BLaER1 (cell line): ENCODE results near the gene HDAC4.

Source experiments
- H3K27ac ChIP-seq: shearing (Covaris generic); formaldehyde crosslinking; 2 replicates; pipeline ENCODE4 v1.8.1; 2022
- H3K27me3 ChIP-seq: shearing (Covaris generic); formaldehyde crosslinking; 2 replicates; pipeline ENCODE4 v1.8.1; 2022
- H3K36me3 ChIP-seq: shearing (Covaris generic); formaldehyde crosslinking; 2 replicates; pipeline ENCODE4 v1.8.1; 2022
- H3K4me1 ChIP-seq: shearing (Covaris generic); formaldehyde crosslinking; 2 replicates; pipeline ENCODE4 v1.8.1; 2022
- H3K4me2 ChIP-seq: shearing (Covaris generic); formaldehyde crosslinking; 2 replicates; pipeline ENCODE4 v1.8.1; 2022
- H3K4me3 ChIP-seq: shearing (Covaris generic); formaldehyde crosslinking; 2 replicates; pipeline ENCODE4 v1.8.1; 2022
- H3K9ac ChIP-seq: shearing (Covaris generic); formaldehyde crosslinking; 2 replicates; pipeline ENCODE4 v1.8.1; 2022
- H3K9me3 ChIP-seq: shearing (Covaris generic); formaldehyde crosslinking; 2 replicates; pipeline ENCODE4 v1.8.1; 2022
- H4K20me1 ChIP-seq: shearing (Covaris generic); formaldehyde crosslinking; 2 replicates; pipeline ENCODE4 v1.8.1; 2022
- Cebpa-rat ChIP-seq: shearing (Covaris generic); IDR thresholded peaks from 2 replicates; pipeline ENCODE4 v1.8.1; 2022

The HDAC4 gene

DNA sequence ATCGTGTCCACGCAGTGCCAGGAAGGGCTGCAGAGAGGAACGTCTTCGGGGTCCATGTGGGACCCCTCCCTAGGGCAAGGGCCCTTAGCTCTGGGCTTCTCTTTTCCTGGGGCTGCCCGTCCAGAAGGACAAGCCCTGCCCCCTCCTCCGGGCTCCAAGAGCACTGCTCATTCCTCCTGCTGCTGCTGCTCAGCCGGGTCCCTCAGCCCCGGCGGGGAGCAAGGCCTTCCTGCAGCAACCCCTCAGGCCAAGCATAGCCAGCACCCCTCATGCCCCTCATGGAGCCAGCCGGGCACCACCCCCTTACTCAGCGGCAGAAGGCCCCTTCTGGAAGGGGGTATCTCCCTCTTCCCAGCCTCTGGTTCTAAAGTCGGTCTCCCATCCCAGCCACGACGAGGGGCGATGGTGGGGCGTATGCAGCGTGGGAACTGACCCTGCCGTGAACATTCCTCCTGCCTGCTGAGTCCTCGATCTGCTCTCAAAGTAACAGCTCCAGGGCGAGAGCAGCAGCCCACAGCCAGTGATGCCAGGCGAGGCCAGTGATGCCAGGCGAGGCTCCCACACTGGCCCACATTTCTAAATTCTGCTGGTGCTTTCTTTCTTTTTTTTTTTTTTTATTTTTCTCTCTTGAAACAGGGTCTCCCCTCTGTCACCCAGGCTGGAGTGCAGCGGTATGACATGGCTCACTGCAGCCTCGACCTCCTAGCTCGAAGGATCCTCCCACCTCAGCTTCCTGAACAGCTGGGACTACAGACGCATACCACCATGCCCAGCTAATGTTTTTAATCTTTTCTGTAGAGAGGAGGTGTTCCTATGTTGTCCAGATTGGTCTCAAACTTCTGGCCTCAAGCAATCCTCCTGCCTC lies 99.7 kb downstream of the HDAC4 start:
- Histone ChIP-seq H4K20me1 (peaks cover 71% of the 10 kb centered on the region), H3K27ac (peak overlapping the region; percentile 87), H3K4me1 (peaks cover 100% of the 10 kb centered on the region), H3K36me3 (no peaks in the 10 kb centered on the region), H3K4me3 (no peak overlapping the region; the same call in 1 of the 2 replicates), H3K9ac (peak overlapping the region; percentile 15; the same call in 1 of the 2 replicates), H3K9me3 (no peaks in the 10 kb centered on the region), H3K4me2 (peak overlapping the region; percentile 75), H3K27me3 (no peaks in the 10 kb centered on the region)
- no peak for TF ChIP-seq Cebpa-rat

DNA sequence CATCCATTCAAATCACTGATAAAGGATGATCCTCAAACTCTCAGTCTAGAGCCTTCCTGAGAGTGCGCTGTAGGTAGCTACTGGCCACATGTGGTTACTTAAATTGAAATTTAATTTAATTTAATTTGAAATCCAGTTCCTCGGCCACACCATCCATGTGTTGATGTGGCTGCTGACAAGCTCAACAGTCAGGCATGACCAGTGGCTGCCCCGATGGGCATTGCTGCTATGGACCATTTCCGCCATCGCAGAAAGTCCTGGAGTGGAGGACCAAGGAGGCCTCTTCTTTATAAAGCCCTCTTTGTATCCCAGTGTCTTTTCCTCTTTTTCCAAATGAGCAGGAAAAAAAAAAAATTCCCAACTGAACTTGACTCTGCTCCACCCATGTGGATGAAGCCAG lies 100.6 kb downstream of the HDAC4 start:
- TF ChIP-seq Cebpa-rat = no peak
- Histone ChIP-seq H3K9me3 (no peaks in the 10 kb centered on the region), H3K4me3 (no peak overlapping the region), H3K27me3 (no peaks in the 10 kb centered on the region), H3K36me3 (no peaks in the 10 kb centered on the region), H3K27ac (peak overlapping the region; percentile 65; the same call in 1 of the 2 replicates), H4K20me1 (peaks cover 80% of the 10 kb centered on the region), H3K4me1 (peaks cover 100% of the 10 kb centered on the region), H3K4me2 (peak overlapping the region; percentile 75), H3K9ac (peak overlapping the region; percentile 15; the same call in 1 of the 2 replicates)

DNA sequence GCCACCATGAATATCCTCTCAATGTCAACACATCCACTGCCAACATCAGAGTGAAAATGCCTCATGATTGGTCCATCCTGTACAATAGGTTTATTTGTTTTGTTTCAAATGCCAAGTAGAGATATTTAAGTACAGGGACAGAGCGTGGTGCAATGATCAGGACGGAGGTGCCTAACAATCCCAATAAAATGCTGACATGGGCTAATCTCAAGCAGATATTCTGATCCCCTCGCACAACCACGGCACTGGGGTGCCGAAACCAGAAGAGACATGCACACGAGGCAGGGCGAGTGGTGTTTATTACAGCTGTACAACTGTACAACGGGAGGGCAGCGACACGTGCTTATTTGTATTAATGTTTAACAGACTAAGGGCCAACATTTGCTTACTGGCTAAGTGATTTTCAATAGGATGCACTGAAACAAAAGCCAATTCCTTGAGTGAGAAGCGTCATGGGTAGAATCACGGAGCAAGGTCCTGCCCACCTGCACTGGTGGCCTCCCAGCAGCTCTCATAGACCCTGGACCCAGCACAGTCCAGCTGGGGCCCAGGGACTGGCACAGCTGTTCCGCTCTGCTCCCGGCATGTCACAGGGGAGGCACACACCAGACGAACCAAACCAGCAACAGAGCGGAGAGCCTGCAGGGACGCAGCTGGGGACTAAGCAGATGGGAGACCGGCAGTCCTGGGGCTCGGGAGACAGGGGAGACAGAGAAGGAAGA lies 101.4 kb downstream of the HDAC4 start:
- peaks cover 100% of the 10 kb centered on the region for H3K4me1 ChIP-seq
- H3K4me3 ChIP-seq = no peak overlapping the region
- peak overlapping the region; percentile 75 for H3K4me2 ChIP-seq
- TF ChIP-seq Cebpa-rat = no peak
- H3K27ac ChIP-seq = peak overlapping the region; percentile 65; the same call in 1 of the 2 replicates
- H3K9me3 ChIP-seq = no peaks in the 10 kb centered on the region
- no peaks in the 10 kb centered on the region for H3K36me3 ChIP-seq
- H3K9ac ChIP-seq = no peak overlapping the region; the same call in 1 of the 2 replicates
- no peaks in the 10 kb centered on the region for H3K27me3 ChIP-seq
- H4K20me1 ChIP-seq = peaks cover 88% of the 10 kb centered on the region

DNA sequence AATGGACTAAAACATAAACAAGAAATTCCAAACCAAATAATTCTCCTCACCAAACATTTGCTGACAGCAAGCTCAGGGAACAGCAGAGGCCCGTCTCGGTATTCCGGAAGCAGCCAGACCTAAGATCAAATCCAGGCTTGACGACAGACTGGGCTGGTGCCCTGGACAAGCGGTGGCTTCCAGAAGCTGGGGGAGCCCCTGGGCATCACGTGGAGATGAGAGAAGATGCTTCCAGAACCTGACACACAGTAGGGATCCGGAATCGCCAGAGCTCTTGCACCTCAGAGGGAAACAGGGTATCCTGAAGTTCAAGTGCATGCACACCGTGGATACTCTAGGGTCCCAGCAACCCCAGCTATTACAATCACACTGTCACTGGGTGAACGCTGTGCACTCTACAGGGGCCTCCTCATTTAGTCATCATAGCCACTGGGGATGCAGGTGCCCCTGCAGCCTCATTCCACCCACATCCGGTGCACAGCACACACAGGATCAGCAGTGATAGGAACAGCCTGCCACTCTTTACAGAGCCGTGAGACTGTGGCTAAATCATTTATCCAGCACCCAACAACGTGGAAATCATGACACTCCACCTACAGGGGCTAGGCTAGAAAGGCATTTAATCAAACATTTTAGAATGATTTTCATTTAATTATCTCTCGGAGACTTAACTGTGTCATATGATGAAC lies 102.6 kb downstream of the HDAC4 start:
- Histone ChIP-seq H3K4me3 (no peak overlapping the region), H4K20me1 (peaks cover 99% of the 10 kb centered on the region), H3K27ac (peak overlapping the region; percentile 16; the same call in 1 of the 2 replicates), H3K36me3 (no peaks in the 10 kb centered on the region), H3K9ac (no peak overlapping the region), H3K4me2 (peak overlapping the region; percentile 75), H3K9me3 (no peaks in the 10 kb centered on the region), H3K4me1 (peaks cover 100% of the 10 kb centered on the region), H3K27me3 (no peaks in the 10 kb centered on the region)
- TF ChIP-seq Cebpa-rat = no peak

DNA sequence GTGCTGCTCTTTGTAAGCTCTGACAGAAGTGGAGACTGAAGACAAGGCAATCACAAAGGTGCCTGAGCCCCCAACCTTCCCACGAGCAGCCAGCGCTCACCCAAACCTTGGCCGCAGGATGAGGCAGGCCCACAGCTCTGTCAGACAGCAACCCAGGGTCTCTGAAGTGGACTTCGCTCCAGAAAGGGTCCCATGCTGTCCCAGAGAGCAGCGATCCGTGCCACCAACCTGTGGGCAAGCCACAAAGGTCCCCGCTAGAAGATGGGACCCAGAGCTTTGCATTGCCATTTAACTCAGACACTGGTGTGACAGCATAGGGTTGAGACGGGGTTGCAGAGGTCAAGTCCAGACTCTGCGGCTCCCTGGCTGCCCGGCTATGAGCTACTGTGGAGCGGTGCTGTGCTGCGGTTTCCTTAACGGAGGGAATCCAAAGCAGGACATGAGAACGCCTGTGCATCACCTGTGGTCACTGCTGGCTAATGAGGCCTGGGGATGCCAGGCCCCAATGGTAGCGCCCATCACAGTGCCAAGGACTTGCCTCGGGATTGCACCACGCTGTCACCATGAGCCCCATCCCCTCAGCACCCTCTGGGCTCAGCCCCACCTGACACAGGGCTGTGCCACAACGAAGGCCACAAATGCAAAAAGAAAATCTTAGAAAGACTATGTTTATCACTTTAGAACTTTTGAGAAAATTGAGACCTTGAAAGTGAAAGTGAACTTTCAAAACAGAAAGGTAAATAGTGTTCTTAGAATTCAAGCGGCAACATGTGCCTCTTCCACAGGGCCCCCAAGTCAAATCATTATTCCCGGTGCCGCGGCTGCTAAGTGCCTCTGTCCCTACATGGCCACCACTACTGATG lies 103.4 kb downstream of the HDAC4 start:
- Histone ChIP-seq H3K9me3 (no peaks in the 10 kb centered on the region), H3K4me3 (no peak overlapping the region), H3K36me3 (no peaks in the 10 kb centered on the region), H3K27me3 (no peaks in the 10 kb centered on the region), H4K20me1 (peaks cover 99% of the 10 kb centered on the region), H3K4me1 (peaks cover 100% of the 10 kb centered on the region), H3K27ac (peak overlapping the region; percentile 16; the same call in 1 of the 2 replicates), H3K9ac (peak overlapping the region; percentile 30; the same call in 1 of the 2 replicates), H3K4me2 (peak overlapping the region; percentile 75)
- no peak for TF ChIP-seq Cebpa-rat

DNA sequence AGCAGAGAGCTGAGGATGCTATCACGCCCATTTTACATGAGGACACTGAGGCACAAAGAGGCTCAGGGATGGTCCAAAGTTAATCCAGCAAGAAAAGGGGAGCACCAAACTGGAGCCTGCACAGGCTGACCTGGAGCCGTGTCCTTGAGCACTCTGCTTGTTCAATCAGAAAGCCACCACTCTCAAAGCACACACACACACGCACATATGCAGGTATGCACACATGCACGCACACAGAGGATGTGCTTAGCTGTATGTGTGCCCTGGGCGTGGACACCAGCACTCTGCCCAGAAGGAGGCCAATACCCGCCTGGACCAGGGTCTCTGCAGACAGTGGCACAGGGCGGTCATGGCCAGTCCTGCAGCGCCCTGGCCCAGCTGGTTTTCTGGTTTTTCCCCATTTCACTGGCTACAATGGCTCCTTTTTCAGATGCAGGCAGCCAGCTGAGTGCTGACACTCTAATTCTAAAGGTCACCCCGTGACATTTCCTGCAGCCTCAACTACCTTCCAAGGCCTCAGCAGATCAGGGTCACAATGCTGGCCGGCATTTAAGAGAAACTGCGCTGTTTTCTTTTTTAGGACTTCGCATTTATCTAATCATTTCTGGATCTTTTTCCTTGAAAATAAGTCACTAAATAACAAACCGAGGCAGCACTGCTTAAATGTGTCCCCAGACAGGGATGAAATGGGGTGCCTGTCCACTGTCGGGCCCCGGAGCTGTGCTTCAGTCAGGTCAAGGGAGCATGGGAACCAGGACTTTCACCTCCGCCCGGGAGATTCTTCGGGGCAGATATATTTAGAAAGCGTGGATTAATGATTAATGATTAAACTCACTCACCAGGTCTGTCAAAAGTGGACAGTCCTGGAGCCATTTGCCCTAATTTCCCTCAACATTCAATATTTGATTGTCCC lies 104.5 kb downstream of the HDAC4 start:
- Histone ChIP-seq H3K9ac (no peak overlapping the region), H3K4me3 (no peak overlapping the region)
- TF ChIP-seq Cebpa-rat = no peak

DNA sequence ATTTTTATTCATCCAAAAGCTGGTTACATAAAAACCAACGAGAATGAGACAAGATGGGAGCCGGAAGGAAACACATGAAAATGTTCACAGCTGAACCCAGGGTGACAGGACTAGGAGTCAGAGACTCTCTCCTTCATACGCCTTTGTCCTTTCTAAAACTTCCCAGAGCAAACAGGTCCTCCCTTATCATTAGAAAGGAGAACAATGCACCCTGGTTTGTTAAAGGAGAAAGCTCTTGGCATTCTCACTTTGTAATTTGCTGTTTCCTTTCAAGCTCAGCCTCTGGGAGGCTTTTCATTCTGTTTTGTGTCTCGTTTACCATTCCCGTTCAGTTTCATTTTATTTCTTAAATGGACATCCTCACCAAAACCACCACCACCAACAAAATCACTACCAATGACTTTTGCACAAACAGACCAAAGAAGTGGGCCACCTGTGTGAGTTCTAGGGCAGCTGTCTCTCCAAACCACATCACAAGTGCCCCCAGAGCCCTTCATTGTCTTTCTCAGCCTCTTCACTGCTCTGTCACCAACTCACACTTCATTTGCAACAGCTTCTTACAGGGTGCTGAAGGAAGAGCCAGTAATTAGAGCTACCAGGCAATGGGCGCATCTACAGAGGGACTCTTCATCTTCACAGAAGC lies 105.3 kb downstream of the HDAC4 start:
- TF ChIP-seq Cebpa-rat = no peak
- Histone ChIP-seq H4K20me1 (peaks cover 99% of the 10 kb centered on the region), H3K9ac (0 out of 2 replicates have a peak overlapping the region, but pooled peaks have one; percentile 23), H3K4me2 (peak overlapping the region; percentile 75), H3K4me3 (no peak overlapping the region), H3K27ac (peak overlapping the region; percentile 8; the same call in 1 of the 2 replicates), H3K27me3 (no peaks in the 10 kb centered on the region), H3K4me1 (peaks cover 100% of the 10 kb centered on the region), H3K9me3 (no peaks in the 10 kb centered on the region), H3K36me3 (no peaks in the 10 kb centered on the region)

More for the DNA sequence above, 104.5 kb downstream of the HDAC4 start:
- H3K4me1 ChIP-seq = peaks cover 100% of the 10 kb centered on the region
- H4K20me1 ChIP-seq = peaks cover 99% of the 10 kb centered on the region
- peak overlapping the region; percentile 8; the same call in 1 of the 2 replicates for H3K27ac ChIP-seq
- H3K36me3 ChIP-seq = no peaks in the 10 kb centered on the region
- H3K27me3 ChIP-seq = no peaks in the 10 kb centered on the region
- peak overlapping the region; percentile 75 for H3K4me2 ChIP-seq
- H3K9me3 ChIP-seq = no peaks in the 10 kb centered on the region
